GM12878 (cell line): ENCODE results near the gene CCDC80. TPM values are rescaled to one million over a fixed set of nuclear protein-coding genes. Genes with fewer than 3 reads are reported as not detected.

ENCODE experiments used
- CREB1 ChIP-seq: IDR thresholded peaks from 2 replicates; pipeline ENCODE4 v1.6.1; 2012; ENCODE audit warnings: low read depth, mild to moderate bottlenecking, inconsistent platforms
- ESRRA ChIP-seq: IDR thresholded peaks from 2 replicates; pipeline ENCODE4 v1.6.1; 2012; ENCODE audit warnings: mild to moderate bottlenecking, low read length, improper control_type of control experiment
- GATAD2B ChIP-seq: fragments of 450-650 bp; conservative IDR thresholded peaks from 2 replicates; pipeline ENCODE4 v1.6.1; 2017; ENCODE audit warnings: low read depth, mild to moderate bottlenecking, moderate library complexity
- HCFC1 ChIP-seq: fragments of 150-350 bp; IDR thresholded peaks from 2 replicates; pipeline ENCODE4 v1.6.1; 2014; ENCODE audit warnings: low read length
- JUNB ChIP-seq: IDR thresholded peaks from 2 replicates; pipeline ENCODE4 v1.6.1; 2016; ENCODE audit warnings: antibody characterized with exemption, mild to moderate bottlenecking
- LARP7 ChIP-seq: fragments of 450-650 bp; IDR thresholded peaks from 2 replicates; pipeline ENCODE4 v1.6.1; 2017; ENCODE audit warnings: mild to moderate bottlenecking
- MAX ChIP-seq: IDR thresholded peaks from 2 replicates; pipeline ENCODE4 v1.6.1; 2012; ENCODE audit warnings: low read depth, low read length, improper control_type of control experiment
- MTA3 ChIP-seq: IDR thresholded peaks from 2 replicates; pipeline ENCODE4 v1.6.1; 2012; ENCODE audit warnings: low read length, inconsistent platforms, borderline replicate concordance
- NBN ChIP-seq: fragments of 450-650 bp; IDR thresholded peaks from 2 replicates; pipeline ENCODE4 v1.6.1; 2016
- NR2C1 ChIP-seq: fragments of 450-650 bp; IDR thresholded peaks from 2 replicates; pipeline ENCODE4 v1.6.1; 2017; ENCODE audit warnings: antibody characterized with exemption, mild to moderate bottlenecking, moderate library complexity
- NR2F1 ChIP-seq: fragments of 450-650 bp; conservative IDR thresholded peaks from 2 replicates; pipeline ENCODE4 v1.6.1; 2017; ENCODE audit warnings: mild to moderate bottlenecking
- PKNOX1 ChIP-seq: fragments of 450-650 bp; IDR thresholded peaks from 2 replicates; pipeline ENCODE4 v1.6.1; 2016; ENCODE audit warnings: mild to moderate bottlenecking
- RAD51 ChIP-seq: fragments of 450-650 bp; IDR thresholded peaks from 2 replicates; pipeline ENCODE4 v1.6.1; 2016; ENCODE audit warnings: moderate library complexity, mild to moderate bottlenecking, inconsistent platforms
- SIN3A ChIP-seq: IDR thresholded peaks from 2 replicates; pipeline ENCODE4 v1.6.1; 2012; ENCODE audit warnings: low read depth, low read length, improper control_type of control experiment
- SKIL ChIP-seq: fragments of 450-650 bp; IDR thresholded peaks from 2 replicates; pipeline ENCODE4 v1.6.1; 2017; ENCODE audit warnings: mild to moderate bottlenecking, low read depth, inconsistent platforms; ENCODE audit not compliant: poor library complexity, severe bottlenecking
- SMC3 ChIP-seq: IDR thresholded peaks from 2 replicates; pipeline ENCODE4 v1.6.1; 2011; ENCODE audit warnings: low read length, improper control_type of control experiment, borderline replicate concordance
- SPI1 ChIP-seq: IDR thresholded peaks from 2 replicates; pipeline ENCODE4 v1.6.1; 2011; ENCODE audit warnings: low read depth, mild to moderate bottlenecking, low read length, moderate library complexity, borderline replicate concordance; ENCODE audit not compliant: insufficient read depth
- SREBF2 ChIP-seq: IDR thresholded peaks from 2 replicates; pipeline ENCODE4 v1.6.1; 2012; ENCODE audit warnings: mild to moderate bottlenecking, low read length
- STAT3 ChIP-seq: IDR thresholded peaks from 2 replicates; pipeline ENCODE4 v1.6.1; 2011; ENCODE audit warnings: low read depth, low read length, improper control_type of control experiment
- ZBTB11 ChIP-seq: fragments of 450-650 bp; formaldehyde crosslinking; IDR thresholded peaks from 2 replicates; pipeline ENCODE4 v1.5.0; 2022; ENCODE audit warnings: mild to moderate bottlenecking, missing genetic modification characterization
- ZBTB4 ChIP-seq: fragments of 450-650 bp; formaldehyde crosslinking; IDR thresholded peaks from 2 replicates; pipeline ENCODE4 v1.4.0; 2022; ENCODE audit warnings: mild to moderate bottlenecking, moderate library complexity
- ZNF207 ChIP-seq: fragments of 450-650 bp; IDR thresholded peaks from 2 replicates; pipeline ENCODE4 v1.6.1; 2014; ENCODE audit warnings: antibody characterized with exemption, mild to moderate bottlenecking, borderline replicate concordance
- polyA plus RNA-seq, 11 experiments: library from polyadenylated mRNA; depleted of rRNA in 4 of 11; unstranded in 6 of 11; stranded (reverse) in 5 of 11; fragments of >200 nt; fragmentation: Nextera tagmentation in 4 of 11; fragmentation: Illumina TruSeq in 1 of 11; extraction: Ambion mirVana in 4 of 11; extraction: Trizol in 1 of 11; gene quantifications; 1 replicate in 1 of 11; 2 replicates in 10 of 11; pipeline versions ENCODE4 v1.2.1 to v1.2.3, GENCODE V29; 2011 to 2016; ENCODE audit warnings: inconsistent platforms in 2 of 11, missing spikeins in 2 of 11, low read depth in 1 of 11
- total RNA-seq, 4 experiments: library from RNA; depleted of rRNA in 3 of 4; stranded (reverse); fragments of >200 nt in 3 of 4; fragmentation: Illumina TruSeq in 1 of 4; extraction: Trizol in 1 of 4; gene quantifications; 2 replicates each; pipeline versions ENCODE4 v1.2.1 to v1.2.3, GENCODE V29; 2013 to 2021

Gene CCDC80
- total and polyA plus RNA-seq, 10 of the 15 experiments (the other 5 are each of a cell fraction or from before 2014, with no cell fraction given): 0.01 to 0.59 (median 0.21) TPM; not detected in 5

- TF ChIP-seq ZBTB4: no peak
- no peak for TF ChIP-seq SIN3A
- 0 out of 2 replicates have a peak, but pooled peaks have one; percentile 2 for TF ChIP-seq GATAD2B
- no peak for TF ChIP-seq ESRRA
- no peak for TF ChIP-seq SKIL
- no peak for TF ChIP-seq NBN
- no peak for TF ChIP-seq ZNF207
- peak; percentile 98 for TF ChIP-seq CREB1
- no peak for TF ChIP-seq HCFC1
- TF ChIP-seq NR2F1: no peak; the same call in 1 of the 2 replicates
- no peak for TF ChIP-seq SPI1
- no peak for TF ChIP-seq LARP7
- TF ChIP-seq NR2C1: no peak
- no peak; the same call in 1 of the 2 replicates for TF ChIP-seq MTA3
- no peak for TF ChIP-seq RAD51
- no peak for TF ChIP-seq STAT3
- TF ChIP-seq JUNB: no peak
- no peak for TF ChIP-seq SMC3
- TF ChIP-seq MAX: no peak
- no peak for TF ChIP-seq SREBF2
- TF ChIP-seq PKNOX1: no peak
- no peak for TF ChIP-seq ZBTB11 (CRISPR knock-in tag)
Observed at GRCh38 chr3:112560721-112561483, 80.0 kb downstream of the CCDC80 start (continued).
